D721Med (cell line): ENCODE measurements around the gene ARHGAP44.

Source experiments
- DNase-seq: peaks from one replicate; pipeline ENCODE4 v3.0.0; 2011; ENCODE audit warnings: low spot score; ENCODE audit not compliant: insufficient read length
- FAIRE-seq: peaks from 2 replicates; lab custom pipeline; 2011; peaks lifted over from hg19 to GRCh38; lab: Jason Lieb, UNC
- CTCF ChIP-seq: IDR thresholded peaks from 2 replicates; pipeline ENCODE4 v1.5.1; 2012; ENCODE audit warnings: mild to moderate bottlenecking, control low read depth; ENCODE audit not compliant: insufficient read depth; ENCODE audit errors: missing control alignments

The ARHGAP44 gene

GRCh38 chr17:12909046-12909445 is 119.7 kb downstream of the ARHGAP44 start:
- no peak for TF ChIP-seq CTCF
- no peak for FAIRE-seq
- DNase-seq: no peak

DNA sequence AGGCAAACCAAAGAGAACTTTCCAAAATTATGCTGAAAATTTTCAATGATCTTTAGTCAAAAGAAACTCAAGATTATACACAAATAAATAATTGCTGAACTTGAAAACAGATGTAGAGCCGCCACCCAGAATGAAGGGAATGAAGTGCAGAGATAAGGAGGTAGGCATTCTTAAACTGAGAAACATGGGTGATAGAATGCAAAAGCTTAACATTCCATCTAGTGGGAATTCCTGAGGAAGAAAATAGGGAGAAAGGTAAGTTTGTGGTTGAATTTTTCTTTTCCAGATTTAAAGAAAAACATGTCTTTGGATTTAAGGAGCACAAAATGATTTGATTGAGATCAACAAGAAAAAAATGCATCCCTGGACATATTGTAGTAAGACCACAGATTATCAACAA is 120.2 kb downstream of the ARHGAP44 start:
- DNase-seq (no peak), FAIRE-seq (no peak)
- no peak for TF ChIP-seq CTCF

GRCh38 chr17:12911239-12911638 is 121.9 kb downstream of the ARHGAP44 start:
- TF ChIP-seq CTCF: no peak
- no peak for FAIRE-seq
- DNase-seq: no peak

DNA sequence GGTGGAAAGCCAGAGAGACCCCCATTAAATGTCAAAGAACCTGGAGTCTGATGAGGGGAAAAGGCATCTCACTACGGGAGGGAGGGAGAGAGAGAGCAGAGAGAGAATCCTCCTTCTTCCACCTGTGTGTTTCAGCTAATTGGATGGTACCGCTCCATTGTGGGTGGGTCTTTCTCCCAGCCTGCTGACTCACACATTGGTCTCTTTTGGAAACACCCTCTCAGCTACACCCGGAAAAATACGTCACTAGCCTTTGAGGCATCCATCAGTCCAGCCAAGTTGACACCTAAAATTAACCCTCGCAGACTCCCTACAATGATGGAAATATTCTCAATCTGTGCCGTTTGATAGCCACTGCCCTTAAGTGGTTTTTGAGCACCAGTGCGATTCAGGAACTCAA is 128.1 kb downstream of the ARHGAP44 start:
- FAIRE-seq (no peak), DNase-seq (no peak)
- no peak for TF ChIP-seq CTCF

DNA sequence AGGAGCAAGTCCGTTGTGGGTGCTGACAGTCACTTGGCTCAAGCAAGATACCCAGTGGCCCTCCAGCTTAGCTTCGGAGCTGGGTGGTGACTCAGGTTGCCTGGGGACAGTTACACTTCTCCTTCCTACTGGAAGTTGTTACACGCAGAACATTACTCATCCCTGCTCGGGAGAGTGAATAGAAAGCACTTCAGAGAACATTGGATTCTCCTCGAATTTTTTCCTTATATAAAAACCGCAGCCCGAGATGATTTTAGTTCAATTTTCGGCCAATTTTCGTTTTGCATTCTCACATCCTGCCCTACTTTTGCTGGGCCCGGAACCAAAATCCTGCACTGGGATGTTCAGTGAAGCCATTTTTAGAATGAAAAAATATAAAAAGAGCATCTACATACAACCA is 128.8 kb downstream of the ARHGAP44 start:
- no peak for TF ChIP-seq CTCF
- DNase-seq (no peak), FAIRE-seq (no peak)

DNA sequence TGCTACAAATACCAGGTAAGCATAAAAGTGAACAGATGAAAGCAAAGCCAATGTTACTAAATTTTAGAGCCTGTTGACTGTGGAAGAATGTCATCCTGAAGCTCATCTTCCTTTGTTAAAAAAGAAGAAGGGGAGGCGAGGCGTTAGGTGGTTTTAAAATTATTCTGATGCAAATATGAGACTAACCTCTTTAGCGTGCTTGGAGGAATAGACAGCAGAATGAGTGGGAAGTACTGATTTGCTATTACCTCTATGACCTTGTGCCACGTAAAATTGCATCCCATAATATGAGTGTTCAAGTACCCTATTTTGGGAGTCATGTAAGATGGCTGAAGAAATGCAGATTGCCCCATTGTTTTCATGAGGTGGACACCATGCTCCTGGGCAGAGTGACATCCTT is 132.8 kb downstream of the ARHGAP44 start:
- DNase-seq: no peak
- no peak for TF ChIP-seq CTCF
- no peak for FAIRE-seq

- no peak for TF ChIP-seq CTCF
- no peak for FAIRE-seq
Measured at GRCh38 chr17:12924614-12925013, 135.3 kb downstream of the ARHGAP44 start.

More at GRCh38 chr17:12924614-12925013, 135.3 kb downstream of the ARHGAP44 start:
- no peak for DNase-seq
